ENCODE measurements around the gene ATRNL1. TPM values are rescaled to one million over a fixed set of nuclear protein-coding genes. Genes with fewer than 3 reads are reported as not detected.

The ATRNL1 gene
- total RNA-seq, 1 experiment from 2014 or later: 1.3 TPM

DNA sequence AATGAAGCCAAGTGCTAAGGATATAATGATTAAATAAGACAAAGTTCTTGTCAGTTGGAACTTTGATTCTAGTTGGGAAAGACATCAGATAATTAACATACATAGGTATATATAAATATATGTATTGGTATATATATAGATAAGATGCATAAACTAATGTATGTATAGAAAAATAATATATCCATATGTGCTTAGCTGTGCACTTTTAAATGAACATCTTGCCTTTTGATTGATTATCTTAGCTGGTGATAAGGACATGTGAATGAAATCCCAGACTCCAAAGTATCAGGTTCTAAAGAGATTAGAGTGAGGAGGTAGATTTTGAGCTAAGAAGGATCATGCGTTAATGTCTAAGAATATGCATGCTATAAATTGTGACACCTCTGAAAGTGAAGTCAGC, 822.3 kb downstream of the ATRNL1 start:
- DNase-seq (ENCODE audit: low read depth, low spot score): no peak
- POLR2A ChIA-PET: no interaction called here
- H3K9me3 ChIP-seq (ENCODE audit: control insufficient read depth in 1 of 2, insufficient read depth in 1 of 2, low read depth in 1 of 2, low read length in 2 of 2): no peaks in the 10 kb centered on the region
- CTCF ChIA-PET: no interaction called here
- H2AFZ ChIP-seq (ENCODE audit: low read depth, low read length, poor library complexity, severe bottlenecking): no peak overlapping the region
- intact Hi-C loops (cut with micrococcal nuclease): no loop called here
- H4K20me1 ChIP-seq (ENCODE audit: insufficient read depth): no peaks in the 10 kb centered on the region
- no peaks in the 10 kb centered on the region for H3K9me2 ChIP-seq (ENCODE audit: insufficient read depth)
- H3K79me2 ChIP-seq (ENCODE audit: insufficient read depth, low read length): no peaks in the 10 kb centered on the region
- H3K4me1 ChIP-seq (ENCODE audit: control insufficient read depth in 1 of 2, insufficient read depth in 2 of 2, low read length in 2 of 2): no peaks in the 10 kb centered on the region
- ATAC-seq: no peak
- H3K36me3 ChIP-seq (ENCODE audit: control insufficient read depth in 1 of 2, insufficient read depth in 2 of 2, low read length in 2 of 2): no peaks in the 10 kb centered on the region
- no peaks in the 10 kb centered on the region for H3K27me3 ChIP-seq (ENCODE audit: insufficient read depth, low read length)
- no peak overlapping the region for H3K4me3 ChIP-seq (replicated peaks in 1 of 2; ENCODE audit: low read depth in 1 of 2, low read length in 2 of 2)
- BruUV-seq (replicated peaks): no TSS peak
- no peak overlapping the region for H3K27ac ChIP-seq (ENCODE audit: low read depth, low read length)
- H3K9ac ChIP-seq (ENCODE audit: low read length): no peak overlapping the region
- TF ChIP-seq EZH2 (IDR thresholded peaks at IDR 0.05) (no peak), FOSL1 (IDR thresholded peaks at IDR 0.05; ENCODE audit: low read depth) (no peak), SP1 (IDR thresholded peaks at IDR 0.05; ENCODE audit: low read depth) (no peak), RAD21 (IDR thresholded peaks at IDR 0.05; ENCODE audit: low read depth) (no peak), CEBPB (IDR thresholded peaks at IDR 0.05; ENCODE audit: low read depth) (no peak)
- TF ChIP-seq, protein P1, sequence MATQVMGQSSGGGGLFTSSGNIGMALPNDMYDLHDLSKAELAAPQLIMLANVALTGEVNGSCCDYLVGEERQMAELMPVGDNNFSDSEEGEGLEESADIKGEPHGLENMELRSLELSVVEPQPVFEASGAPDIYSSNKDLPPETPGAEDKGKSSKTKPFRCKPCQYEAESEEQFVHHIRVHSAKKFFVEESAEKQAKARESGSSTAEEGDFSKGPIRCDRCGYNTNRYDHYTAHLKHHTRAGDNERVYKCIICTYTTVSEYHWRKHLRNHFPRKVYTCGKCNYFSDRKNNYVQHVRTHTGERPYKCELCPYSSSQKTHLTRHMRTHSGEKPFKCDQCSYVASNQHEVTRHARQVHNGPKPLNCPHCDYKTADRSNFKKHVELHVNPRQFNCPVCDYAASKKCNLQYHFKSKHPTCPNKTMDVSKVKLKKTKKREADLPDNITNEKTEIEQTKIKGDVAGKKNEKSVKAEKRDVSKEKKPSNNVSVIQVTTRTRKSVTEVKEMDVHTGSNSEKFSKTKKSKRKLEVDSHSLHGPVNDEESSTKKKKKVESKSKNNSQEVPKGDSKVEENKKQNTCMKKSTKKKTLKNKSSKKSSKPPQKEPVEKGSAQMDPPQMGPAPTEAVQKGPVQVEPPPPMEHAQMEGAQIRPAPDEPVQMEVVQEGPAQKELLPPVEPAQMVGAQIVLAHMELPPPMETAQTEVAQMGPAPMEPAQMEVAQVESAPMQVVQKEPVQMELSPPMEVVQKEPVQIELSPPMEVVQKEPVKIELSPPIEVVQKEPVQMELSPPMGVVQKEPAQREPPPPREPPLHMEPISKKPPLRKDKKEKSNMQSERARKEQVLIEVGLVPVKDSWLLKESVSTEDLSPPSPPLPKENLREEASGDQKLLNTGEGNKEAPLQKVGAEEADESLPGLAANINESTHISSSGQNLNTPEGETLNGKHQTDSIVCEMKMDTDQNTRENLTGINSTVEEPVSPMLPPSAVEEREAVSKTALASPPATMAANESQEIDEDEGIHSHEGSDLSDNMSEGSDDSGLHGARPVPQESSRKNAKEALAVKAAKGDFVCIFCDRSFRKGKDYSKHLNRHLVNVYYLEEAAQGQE (IDR thresholded peaks at IDR 0.05; ENCODE audit: low read depth): no peak
- TF ChIP-seq, protein P2, sequence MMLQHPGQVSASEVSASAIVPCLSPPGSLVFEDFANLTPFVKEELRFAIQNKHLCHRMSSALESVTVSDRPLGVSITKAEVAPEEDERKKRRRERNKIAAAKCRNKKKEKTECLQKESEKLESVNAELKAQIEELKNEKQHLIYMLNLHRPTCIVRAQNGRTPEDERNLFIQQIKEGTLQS (IDR thresholded peaks at IDR 0.05): no peak
- RAD21 ChIA-PET (ENCODE audit: low non-redundant PET in 1 of 2, low total read pairs in 2 of 2, uncharacterized antibody in 2 of 2, unreplicated experiment in 2 of 2): no interaction called here
- H3K4me2 ChIP-seq (ENCODE audit: low read length): no peak overlapping the region

DNA sequence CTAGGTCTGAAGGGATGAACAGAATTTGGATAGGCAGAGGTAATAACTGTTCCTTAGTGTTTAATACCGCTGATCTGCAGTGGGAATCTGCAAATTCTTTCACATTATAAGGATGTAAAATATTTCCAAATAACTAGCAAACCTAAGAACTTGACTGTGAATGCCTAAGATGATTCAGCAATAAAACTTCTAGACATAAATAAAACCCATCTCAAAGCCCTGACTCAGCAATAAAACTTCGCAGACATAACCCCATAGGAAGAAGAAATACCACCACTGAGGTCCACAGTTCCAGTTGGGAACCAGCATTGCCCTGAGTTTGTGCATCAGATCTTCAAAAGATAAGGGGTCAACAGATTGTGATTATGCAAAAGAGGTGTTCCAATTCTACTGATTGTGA, 825.6 kb downstream of the ATRNL1 start:
- Histone ChIP-seq H3K4me2 (ENCODE audit: low read length) (no peak overlapping the region), H3K79me2 (ENCODE audit: insufficient read depth, low read length) (no peaks in the 10 kb centered on the region), H3K9me3 (ENCODE audit: control insufficient read depth in 1 of 2, insufficient read depth in 1 of 2, low read depth in 1 of 2, low read length in 2 of 2) (no peaks in the 10 kb centered on the region), H3K9ac (ENCODE audit: low read length) (no peak overlapping the region), H3K4me1 (ENCODE audit: control insufficient read depth in 1 of 2, insufficient read depth in 2 of 2, low read length in 2 of 2) (no peaks in the 10 kb centered on the region), H3K4me3 (replicated peaks in 1 of 2; ENCODE audit: low read depth in 1 of 2, low read length in 2 of 2) (no peak overlapping the region), H3K27ac (ENCODE audit: low read depth, low read length) (no peak overlapping the region), H3K9me2 (ENCODE audit: insufficient read depth) (no peaks in the 10 kb centered on the region), H3K27me3 (ENCODE audit: insufficient read depth, low read length) (peaks cover 10% of the 10 kb centered on the region; the same call in 1 of the 2 replicates), H4K20me1 (ENCODE audit: insufficient read depth) (no peaks in the 10 kb centered on the region), H3K36me3 (ENCODE audit: control insufficient read depth in 1 of 2, insufficient read depth in 2 of 2, low read length in 2 of 2) (no peaks in the 10 kb centered on the region), H2AFZ (ENCODE audit: low read depth, low read length, poor library complexity, severe bottlenecking) (no peak overlapping the region)
- no peak for TF ChIP-seq CEBPB (IDR thresholded peaks at IDR 0.05; ENCODE audit: low read depth)
- no peak for TF ChIP-seq ELF1 (IDR thresholded peaks at IDR 0.05; ENCODE audit: borderline replicate concordance, low read depth)
- TF ChIP-seq FOSL1 (IDR thresholded peaks at IDR 0.05; ENCODE audit: low read depth): no peak
- TF ChIP-seq SP1 (IDR thresholded peaks at IDR 0.05; ENCODE audit: low read depth): no peak
- no peak for TF ChIP-seq EGR1 (IDR thresholded peaks at IDR 0.05; ENCODE audit: low read depth)
- no peak for TF ChIP-seq SRF (IDR thresholded peaks at IDR 0.05; ENCODE audit: low read depth)
- ATAC-seq (no peak), DNase-seq (ENCODE audit: low read depth, low spot score) (no peak)
- ChIA-PET CTCF (no interaction called here), RAD21 (ENCODE audit: low non-redundant PET in 1 of 2, low total read pairs in 2 of 2, uncharacterized antibody in 2 of 2, unreplicated experiment in 2 of 2) (no interaction called here), POLR2A (no interaction called here)
- BruUV-seq (replicated peaks): no TSS peak
- intact Hi-C loops (cut with micrococcal nuclease): no loop called here
